GM12865 (cell line): ENCODE measurements around the gene ZNF138.

Experiments
- DNase-seq: peaks from one replicate; pipeline ENCODE4 v3.0.0; 2010; ENCODE audit warnings: low read depth
- H3K4me3 ChIP-seq: 2 replicates; pipeline ENCODE4 v1.5.1; 2011; ENCODE audit warnings: mild to moderate bottlenecking, low read depth, low read length, control low read depth
- TF ChIP-seq, protein P1 (sequence below): IDR thresholded peaks from 2 replicates; pipeline ENCODE4 v1.5.1; 2011; ENCODE audit warnings: low read length, control low read depth, low read depth, inconsistent platforms; ENCODE audit not compliant: insufficient read depth; ENCODE audit errors: missing control alignments

Gene ZNF138

DNA sequence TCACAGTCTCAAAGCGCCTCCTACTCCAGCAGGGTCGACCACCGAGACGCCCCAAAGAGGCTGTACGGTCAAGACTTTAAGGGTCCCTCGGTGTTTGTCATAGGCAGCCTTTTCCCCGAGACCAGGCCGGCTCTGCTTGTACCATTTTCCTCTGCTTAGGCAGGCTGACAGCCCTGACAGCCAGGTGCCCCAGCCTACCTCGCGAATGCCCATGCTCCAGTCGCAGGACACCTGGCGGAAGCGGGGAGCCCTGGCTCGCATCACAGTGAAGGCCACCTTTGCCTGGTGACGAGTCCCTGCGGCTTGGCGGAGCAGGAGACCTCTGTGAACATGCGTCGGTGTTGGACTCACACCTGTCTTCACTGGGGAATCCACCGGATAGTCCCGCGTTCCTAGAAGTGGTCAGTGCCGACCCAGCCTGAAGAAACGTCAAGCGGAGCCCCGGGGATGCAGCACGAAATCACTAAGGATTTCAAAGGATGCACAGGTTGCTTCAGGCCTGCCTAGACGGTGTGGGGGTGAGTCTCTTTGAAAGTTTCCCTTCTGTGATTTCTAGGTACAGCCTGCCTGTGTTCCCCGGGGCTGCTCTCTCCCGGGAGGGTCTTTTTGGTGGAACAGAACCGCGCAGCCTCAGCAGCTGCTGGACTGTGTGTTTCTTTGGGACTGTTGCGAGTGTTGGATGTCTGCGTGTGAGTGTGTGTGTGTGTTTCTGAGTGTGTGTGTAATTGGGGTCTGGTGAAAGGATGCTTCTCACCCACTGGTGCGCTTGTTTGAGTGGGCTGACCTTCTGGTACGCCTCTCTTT is 78.3 kb downstream of the ZNF138 start:
- TF ChIP-seq, protein P1, sequence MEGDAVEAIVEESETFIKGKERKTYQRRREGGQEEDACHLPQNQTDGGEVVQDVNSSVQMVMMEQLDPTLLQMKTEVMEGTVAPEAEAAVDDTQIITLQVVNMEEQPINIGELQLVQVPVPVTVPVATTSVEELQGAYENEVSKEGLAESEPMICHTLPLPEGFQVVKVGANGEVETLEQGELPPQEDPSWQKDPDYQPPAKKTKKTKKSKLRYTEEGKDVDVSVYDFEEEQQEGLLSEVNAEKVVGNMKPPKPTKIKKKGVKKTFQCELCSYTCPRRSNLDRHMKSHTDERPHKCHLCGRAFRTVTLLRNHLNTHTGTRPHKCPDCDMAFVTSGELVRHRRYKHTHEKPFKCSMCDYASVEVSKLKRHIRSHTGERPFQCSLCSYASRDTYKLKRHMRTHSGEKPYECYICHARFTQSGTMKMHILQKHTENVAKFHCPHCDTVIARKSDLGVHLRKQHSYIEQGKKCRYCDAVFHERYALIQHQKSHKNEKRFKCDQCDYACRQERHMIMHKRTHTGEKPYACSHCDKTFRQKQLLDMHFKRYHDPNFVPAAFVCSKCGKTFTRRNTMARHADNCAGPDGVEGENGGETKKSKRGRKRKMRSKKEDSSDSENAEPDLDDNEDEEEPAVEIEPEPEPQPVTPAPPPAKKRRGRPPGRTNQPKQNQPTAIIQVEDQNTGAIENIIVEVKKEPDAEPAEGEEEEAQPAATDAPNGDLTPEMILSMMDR = no peak
- no peak overlapping the region for H3K4me3 ChIP-seq
- DNase-seq = no peak

DNA sequence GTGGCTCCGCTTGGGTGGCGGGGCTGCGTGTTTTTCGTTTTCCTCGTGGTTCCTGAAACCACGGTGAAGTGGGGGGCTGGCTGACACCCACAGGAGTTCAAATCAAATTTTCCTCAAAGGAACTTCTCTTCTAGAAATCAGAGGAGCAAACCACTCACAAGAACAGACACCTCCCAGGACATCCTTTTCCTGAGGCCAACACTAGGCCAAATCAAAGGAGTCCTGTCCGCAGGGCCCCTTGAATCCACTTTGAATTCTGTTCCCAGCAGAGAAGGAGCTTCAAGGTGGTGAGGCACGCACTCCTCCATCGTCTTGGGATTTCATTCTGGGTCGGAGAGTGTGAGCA is 78.9 kb downstream of the ZNF138 start:
- H3K4me3 ChIP-seq = no peak overlapping the region
- no peak for DNase-seq
- TF ChIP-seq, protein P1 = no peak

DNA sequence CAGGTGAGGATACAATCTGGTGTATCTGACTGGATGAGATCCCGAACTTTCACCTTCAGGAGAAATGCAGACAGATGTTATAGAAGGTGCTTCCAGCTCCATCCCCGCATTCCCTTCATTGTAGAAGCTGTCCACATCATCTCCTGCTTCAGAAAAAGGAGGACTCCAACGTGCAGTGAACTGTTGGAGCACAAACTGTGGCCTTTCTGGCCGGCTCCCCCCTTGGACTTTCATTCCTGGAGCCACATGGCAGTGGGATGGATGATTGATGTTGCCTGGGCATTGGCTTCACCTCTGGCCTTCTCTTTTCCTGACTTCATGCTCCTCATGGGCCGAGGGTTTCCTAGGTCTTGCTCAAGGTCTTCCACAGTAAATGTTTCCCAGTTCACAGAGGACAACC is 79.3 kb downstream of the ZNF138 start:
- DNase-seq = no peak
- H3K4me3 ChIP-seq = no peak overlapping the region
- TF ChIP-seq, protein P1 = no peak

DNA sequence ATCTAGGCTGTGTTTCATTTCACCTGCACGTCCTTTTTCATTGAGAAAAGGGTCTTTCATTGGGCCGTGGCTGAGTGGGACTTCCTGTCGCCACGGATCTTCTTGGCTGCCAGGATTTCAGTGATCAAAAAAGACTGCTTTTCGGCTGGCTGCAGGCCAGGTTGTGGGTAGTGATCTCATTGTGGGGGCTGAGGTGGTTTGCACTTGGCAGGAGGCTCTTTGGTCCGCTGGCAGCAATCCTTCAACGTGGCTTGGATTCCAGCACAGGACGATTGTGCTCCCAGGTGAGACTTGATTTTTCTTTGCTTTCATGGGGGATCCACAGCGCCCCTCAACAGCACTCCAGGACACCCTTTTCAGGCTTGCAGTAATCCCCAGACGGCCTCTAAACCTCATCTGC is 79.9 kb downstream of the ZNF138 start:
- H3K4me3 ChIP-seq = no peak overlapping the region
- TF ChIP-seq, protein P1 = no peak
- no peak for DNase-seq

DNA sequence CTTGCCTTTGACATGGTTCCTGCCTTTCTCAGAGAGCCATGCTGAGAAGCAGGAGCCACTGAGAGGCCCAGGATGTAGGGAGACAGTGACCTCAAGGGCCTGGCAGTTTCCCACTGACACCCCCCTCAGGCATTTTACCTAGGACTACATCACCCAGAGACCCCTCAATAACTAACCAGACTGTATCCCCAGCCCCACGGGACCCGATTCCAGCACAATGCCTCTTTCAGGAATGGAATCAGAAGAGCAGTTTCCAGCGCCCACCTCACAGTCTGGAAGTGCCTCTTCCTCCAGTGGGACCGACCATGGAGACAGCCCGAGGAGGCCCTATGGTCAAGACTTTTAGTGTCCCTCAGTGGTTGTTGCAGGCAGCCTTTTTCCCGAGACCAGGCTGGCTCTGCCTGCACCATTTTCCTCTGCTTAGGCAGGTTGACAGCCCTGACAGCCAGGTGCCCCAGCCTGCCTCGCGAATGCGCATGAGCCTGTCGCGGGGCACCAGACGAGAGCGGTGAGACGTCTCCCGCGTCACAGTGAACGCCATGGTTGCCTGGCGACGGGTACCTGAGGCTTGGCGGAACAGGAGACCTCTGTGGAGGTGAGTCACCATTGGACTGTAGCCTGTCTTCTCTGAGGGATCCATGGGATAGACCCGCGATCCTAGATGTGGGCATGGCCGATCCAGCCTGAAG is 80.5 kb downstream of the ZNF138 start:
- DNase-seq = no peak
- TF ChIP-seq, protein P1 = no peak
- H3K4me3 ChIP-seq = no peak overlapping the region

DNA sequence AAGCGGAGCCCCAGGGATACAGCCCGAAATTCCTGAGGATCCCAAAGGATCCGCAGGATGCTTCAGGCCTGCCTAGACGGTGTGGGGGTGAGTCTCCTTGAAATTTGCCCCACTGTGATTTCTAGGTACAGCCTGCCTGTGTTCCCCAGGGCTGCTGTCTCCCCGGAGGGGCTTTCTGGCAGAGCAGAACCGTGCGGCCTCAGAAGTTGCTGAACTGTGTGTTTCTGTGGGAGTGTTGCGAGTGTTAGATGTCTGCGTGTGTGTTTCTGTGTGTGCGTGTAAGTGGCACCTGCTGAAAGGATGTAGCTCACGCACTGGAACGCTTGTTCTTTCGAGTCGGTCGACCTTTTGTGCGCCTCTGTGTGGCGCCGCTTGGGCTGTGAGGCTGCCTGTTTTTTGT is 81.0 kb downstream of the ZNF138 start:
- no peak for DNase-seq
- H3K4me3 ChIP-seq = no peak overlapping the region
- TF ChIP-seq, protein P1 = no peak
